ENCODE measurements around the gene C12orf57.

- TF ChIP-seq, protein P1, sequence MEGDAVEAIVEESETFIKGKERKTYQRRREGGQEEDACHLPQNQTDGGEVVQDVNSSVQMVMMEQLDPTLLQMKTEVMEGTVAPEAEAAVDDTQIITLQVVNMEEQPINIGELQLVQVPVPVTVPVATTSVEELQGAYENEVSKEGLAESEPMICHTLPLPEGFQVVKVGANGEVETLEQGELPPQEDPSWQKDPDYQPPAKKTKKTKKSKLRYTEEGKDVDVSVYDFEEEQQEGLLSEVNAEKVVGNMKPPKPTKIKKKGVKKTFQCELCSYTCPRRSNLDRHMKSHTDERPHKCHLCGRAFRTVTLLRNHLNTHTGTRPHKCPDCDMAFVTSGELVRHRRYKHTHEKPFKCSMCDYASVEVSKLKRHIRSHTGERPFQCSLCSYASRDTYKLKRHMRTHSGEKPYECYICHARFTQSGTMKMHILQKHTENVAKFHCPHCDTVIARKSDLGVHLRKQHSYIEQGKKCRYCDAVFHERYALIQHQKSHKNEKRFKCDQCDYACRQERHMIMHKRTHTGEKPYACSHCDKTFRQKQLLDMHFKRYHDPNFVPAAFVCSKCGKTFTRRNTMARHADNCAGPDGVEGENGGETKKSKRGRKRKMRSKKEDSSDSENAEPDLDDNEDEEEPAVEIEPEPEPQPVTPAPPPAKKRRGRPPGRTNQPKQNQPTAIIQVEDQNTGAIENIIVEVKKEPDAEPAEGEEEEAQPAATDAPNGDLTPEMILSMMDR (IDR thresholded peaks at IDR 0.05) = no peak
- no peak for TF ChIP-seq POLR2A (IDR thresholded peaks at IDR 0.05)
Measured at GRCh38 chr12:6964605-6965025, 20.8 kb downstream of the C12orf57 start.
